Measurements from ENCODE around the gene MVD. TPM values are rescaled to one million over a fixed set of nuclear protein-coding genes. Genes with fewer than 3 reads are reported as not detected.

MVD gene
- total RNA-seq, 1 experiment from 2014 or later: 38.3 TPM

GRCh38 chr16:88627531-88628411 lies 35.1 kb downstream of the MVD start:
- ATAC-seq: no peak
- Histone ChIP-seq H4K20me1 (ENCODE audit: low read length) (no peaks in the 10 kb centered on the region), H3K4me1 (ENCODE audit: insufficient read depth, low read length) (no peaks in the 10 kb centered on the region), H3F3A (ENCODE audit: low read length, unreplicated experiment) (no peaks in the 10 kb centered on the region), H3K4me2 (ENCODE audit: low read length) (no peak overlapping the region), H3K9me3 (ENCODE audit: low read length) (no peaks in the 10 kb centered on the region), H3K4me3 (ENCODE audit: low read length) (no peak overlapping the region), H3K9ac (ENCODE audit: low read length) (no peak overlapping the region), H3K9me2 (replicated peaks; ENCODE audit: low read length) (no peaks in the 10 kb centered on the region), H2AFZ (ENCODE audit: low read length) (no peak overlapping the region), H3K27me3 (ENCODE audit: low read length) (no peaks in the 10 kb centered on the region), H3K27ac (ENCODE audit: low read length) (no peak overlapping the region), H3K36me3 (ENCODE audit: low read depth, low read length) (no peaks in the 10 kb centered on the region), H3K79me2 (ENCODE audit: low read length) (no peaks in the 10 kb centered on the region)
- no peak for TF ChIP-seq CTCF (conservative IDR thresholded peaks at IDR 0.05; ENCODE audit: low read depth, low read length)
- TF ChIP-seq EZH2 (IDR thresholded peaks at IDR 0.05; ENCODE audit: low read length, unreplicated experiment): no peak
- TF ChIP-seq EZH2phosphoT487 (IDR thresholded peaks at IDR 0.05; ENCODE audit: borderline replicate concordance, low read length): no peak
- intact Hi-C loops (cut with micrococcal nuclease): no loop called here
- DNase-seq: no peak
- ChIA-PET POLR2A (ENCODE audit: unreplicated experiment) (no interaction called here), CTCF (interaction anchor here (0.6 kb wide), 1 partner anchor 65 kb away, joined by 3 read pairs; no protein-coding TSS in a partner anchor)
- BruUV-seq (replicated peaks): no TSS peak

- H3K9me2 ChIP-seq (replicated peaks; ENCODE audit: low read length): no peaks in the 10 kb centered on the region
- no peaks in the 10 kb centered on the region for H3F3A ChIP-seq (ENCODE audit: low read length, unreplicated experiment)
- intact Hi-C loops (cut with micrococcal nuclease): no loop called here
- ATAC-seq (no peak), DNase-seq (no peak)
- H3K27ac ChIP-seq (ENCODE audit: low read length): no peak overlapping the region
- POLR2A ChIA-PET (ENCODE audit: unreplicated experiment): no interaction called here
- no peaks in the 10 kb centered on the region for H4K20me1 ChIP-seq (ENCODE audit: low read length)
- H3K4me1 ChIP-seq (ENCODE audit: insufficient read depth, low read length): no peaks in the 10 kb centered on the region
- TF ChIP-seq EZH2phosphoT487 (IDR thresholded peaks at IDR 0.05; ENCODE audit: borderline replicate concordance, low read length) (no peak), EZH2 (IDR thresholded peaks at IDR 0.05; ENCODE audit: low read length, unreplicated experiment) (no peak), CTCF (conservative IDR thresholded peaks at IDR 0.05; ENCODE audit: low read depth, low read length) (no peak)
- no peaks in the 10 kb centered on the region for H3K9me3 ChIP-seq (ENCODE audit: low read length)
- H3K79me2 ChIP-seq (ENCODE audit: low read length): no peaks in the 10 kb centered on the region
- no TSS peak for BruUV-seq (replicated peaks)
- no peak overlapping the region for H2AFZ ChIP-seq (ENCODE audit: low read length)
- H3K27me3 ChIP-seq (ENCODE audit: low read length): no peaks in the 10 kb centered on the region
- no peak overlapping the region for H3K4me3 ChIP-seq (ENCODE audit: low read length)
- H3K9ac ChIP-seq (ENCODE audit: low read length): no peak overlapping the region
- CTCF ChIA-PET: interaction anchor here (0.7 kb wide), 1 partner anchor 973 kb away, joined by 3 read pairs; no protein-coding TSS in a partner anchor
- no peaks in the 10 kb centered on the region; the same call in 1 of the 2 replicates for H3K36me3 ChIP-seq (ENCODE audit: low read depth, low read length)
- no peak overlapping the region for H3K4me2 ChIP-seq (ENCODE audit: low read length)
Observed at GRCh38 chr16:88626646-88627045, 36.2 kb downstream of the MVD start.

- TF ChIP-seq EZH2 (IDR thresholded peaks at IDR 0.05; ENCODE audit: low read length, unreplicated experiment) (no peak), EZH2phosphoT487 (IDR thresholded peaks at IDR 0.05; ENCODE audit: borderline replicate concordance, low read length) (no peak), CTCF (conservative IDR thresholded peaks at IDR 0.05; ENCODE audit: low read depth, low read length) (no peak)
- Histone ChIP-seq H3K36me3 (ENCODE audit: low read depth, low read length) (no peaks in the 10 kb centered on the region; the same call in 1 of the 2 replicates), H3K4me3 (ENCODE audit: low read length) (no peak overlapping the region), H3K27me3 (ENCODE audit: low read length) (no peaks in the 10 kb centered on the region), H3K27ac (ENCODE audit: low read length) (no peak overlapping the region), H2AFZ (ENCODE audit: low read length) (no peak overlapping the region), H3K79me2 (ENCODE audit: low read length) (no peaks in the 10 kb centered on the region), H4K20me1 (ENCODE audit: low read length) (no peaks in the 10 kb centered on the region), H3K9me2 (replicated peaks; ENCODE audit: low read length) (no peaks in the 10 kb centered on the region), H3K9ac (ENCODE audit: low read length) (no peak overlapping the region), H3K9me3 (ENCODE audit: low read length) (no peaks in the 10 kb centered on the region), H3K4me2 (ENCODE audit: low read length) (no peak overlapping the region), H3K4me1 (ENCODE audit: insufficient read depth, low read length) (no peaks in the 10 kb centered on the region), H3F3A (ENCODE audit: low read length, unreplicated experiment) (no peaks in the 10 kb centered on the region)
- intact Hi-C loops (cut with micrococcal nuclease): no loop called here
- no TSS peak for BruUV-seq (replicated peaks)
- CTCF ChIA-PET: no interaction called here
- no peak for DNase-seq
- POLR2A ChIA-PET (ENCODE audit: unreplicated experiment): no interaction called here
- ATAC-seq: no peak
Observed at GRCh38 chr16:88624977-88625576, 37.8 kb downstream of the MVD start.
